ENCODE measurements around the gene ZBTB21. TPM values are rescaled to one million over a fixed set of nuclear protein-coding genes. Genes with fewer than 3 reads are reported as not detected.
A peak's percentile ranks its signal among the peaks of the same experiment; 100 is the strongest.

The ZBTB21 gene
- total RNA-seq, 1 experiment from 2014 or later, result 18.1 TPM

DNA sequence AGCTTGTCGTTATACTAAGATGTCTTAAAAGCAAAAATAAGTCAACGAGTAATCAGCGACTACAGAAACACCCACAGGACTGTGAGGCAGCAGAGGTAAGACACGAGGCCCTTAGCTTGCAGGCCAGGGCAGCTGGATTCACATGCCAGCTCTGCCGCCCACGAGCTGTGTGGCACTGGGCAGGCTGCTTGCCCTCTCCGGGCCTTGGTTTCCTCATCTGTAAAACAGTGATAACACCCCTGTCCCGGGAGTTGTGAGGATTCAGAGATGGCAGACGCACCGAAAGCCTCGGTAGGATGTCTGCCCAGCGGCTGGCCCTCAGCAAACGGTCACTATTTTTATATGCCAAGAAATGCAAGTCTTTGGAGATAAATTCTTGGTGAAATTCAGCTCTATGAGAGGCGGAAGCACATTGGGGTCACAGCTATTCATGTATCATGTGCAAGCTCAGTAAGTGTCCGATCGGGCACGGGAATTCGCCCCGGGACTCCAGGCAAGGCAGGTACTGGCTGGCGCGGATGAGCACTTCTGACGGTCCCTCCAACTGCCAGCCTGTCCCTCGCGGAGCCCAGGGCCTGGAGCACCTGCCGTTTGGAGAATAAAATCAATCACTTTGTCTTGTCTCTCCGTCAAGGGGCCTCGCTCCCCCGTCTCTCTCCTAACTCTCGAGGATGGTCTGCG lies 57.5 kb downstream of the ZBTB21 start:
- TF ChIP-seq, protein P1, sequence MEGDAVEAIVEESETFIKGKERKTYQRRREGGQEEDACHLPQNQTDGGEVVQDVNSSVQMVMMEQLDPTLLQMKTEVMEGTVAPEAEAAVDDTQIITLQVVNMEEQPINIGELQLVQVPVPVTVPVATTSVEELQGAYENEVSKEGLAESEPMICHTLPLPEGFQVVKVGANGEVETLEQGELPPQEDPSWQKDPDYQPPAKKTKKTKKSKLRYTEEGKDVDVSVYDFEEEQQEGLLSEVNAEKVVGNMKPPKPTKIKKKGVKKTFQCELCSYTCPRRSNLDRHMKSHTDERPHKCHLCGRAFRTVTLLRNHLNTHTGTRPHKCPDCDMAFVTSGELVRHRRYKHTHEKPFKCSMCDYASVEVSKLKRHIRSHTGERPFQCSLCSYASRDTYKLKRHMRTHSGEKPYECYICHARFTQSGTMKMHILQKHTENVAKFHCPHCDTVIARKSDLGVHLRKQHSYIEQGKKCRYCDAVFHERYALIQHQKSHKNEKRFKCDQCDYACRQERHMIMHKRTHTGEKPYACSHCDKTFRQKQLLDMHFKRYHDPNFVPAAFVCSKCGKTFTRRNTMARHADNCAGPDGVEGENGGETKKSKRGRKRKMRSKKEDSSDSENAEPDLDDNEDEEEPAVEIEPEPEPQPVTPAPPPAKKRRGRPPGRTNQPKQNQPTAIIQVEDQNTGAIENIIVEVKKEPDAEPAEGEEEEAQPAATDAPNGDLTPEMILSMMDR (conservative IDR thresholded peaks at IDR 0.05), result no peak
- peaks cover 16% of the 10 kb centered on the region for H3K23me2 ChIP-seq (ENCODE audit: insufficient read length, low read depth, low read length, poor library complexity, severe bottlenecking)
- H3K36me3 Mint-ChIP-seq (ENCODE audit: insufficient read depth in 1 of 3, low read depth in 3 of 3), result peaks cover 0 to 5% (median 3%) of the 10 kb centered on the region in 3 experiments; a peak in 4 of 7 replicates
- no peak overlapping the region for H2BK120ac ChIP-seq (ENCODE audit: low read depth, low read length, poor library complexity, severe bottlenecking)
- no peak overlapping the region for H3K18ac ChIP-seq (ENCODE audit: insufficient read length, low read depth, low read length)
- no peak overlapping the region for H3K27ac Mint-ChIP-seq
- peak overlapping the region; percentile 24; the same call in 1 of the 2 replicates for H3K14ac ChIP-seq (ENCODE audit: insufficient read depth, low read length)
- WGBS (ENCODE audit: extremely low coverage, insufficient read length, low lambda C conversion rate), result no CpG with 5 or more reads among the region's 30 CpGs
- H4K91ac ChIP-seq (ENCODE audit: insufficient read length, low read depth, low read length), result no peak overlapping the region
- H3K27me3 ChIP-seq (ENCODE audit: insufficient read depth, low read length), result peaks cover 7% of the 10 kb centered on the region; the same call in 1 of the 2 replicates
- peak overlapping the region; percentile 68 to 78 for H3K4me3 Mint-ChIP-seq
- H3K23ac ChIP-seq (ENCODE audit: insufficient read length, low read depth, low read length), result no peak overlapping the region
- no peak overlapping the region for H2BK15ac ChIP-seq (ENCODE audit: low read depth, low read length)
- peak overlapping the region; percentile 64 for H3K4me2 ChIP-seq (ENCODE audit: insufficient read depth, insufficient read length, low read length)
- DNase-seq, result no peak
- H3K4me1 ChIP-seq (ENCODE audit: insufficient read depth, low read length), result peaks cover 5% of the 10 kb centered on the region; the same call in 1 of the 2 replicates
- H3T11ph ChIP-seq (ENCODE audit: low read length), result no peak overlapping the region
- no peaks in the 10 kb centered on the region for H3K9me3 ChIP-seq (ENCODE audit: control insufficient read depth, low read depth, low read length)
- H3K79me2 ChIP-seq (ENCODE audit: insufficient read depth, low read length), result no peaks in the 10 kb centered on the region
- no peak overlapping the region for H2BK12ac ChIP-seq (ENCODE audit: insufficient read length, low read depth, low read length)
- H3K9ac ChIP-seq (ENCODE audit: extremely low read depth, insufficient read length, low read length), result no peak overlapping the region
- no peak overlapping the region for H4K8ac ChIP-seq (replicated peaks; ENCODE audit: insufficient read length, low read depth, low read length)
- H3K79me1 ChIP-seq (ENCODE audit: insufficient read depth, low read depth, low read length, poor library complexity, severe bottlenecking), result no peaks in the 10 kb centered on the region
- H4K5ac ChIP-seq (ENCODE audit: insufficient read length, low read depth, low read length), result no peak overlapping the region
- no peak overlapping the region for H3K4ac ChIP-seq (ENCODE audit: low read depth, low read length)
- H2BK20ac ChIP-seq (ENCODE audit: low read depth, low read length, poor library complexity, severe bottlenecking), result no peak overlapping the region
- peaks cover 38 to 43% of the 10 kb centered on the region in 2 experiments for H3K4me1 Mint-ChIP-seq
- H2BK5ac ChIP-seq (ENCODE audit: insufficient read length, low read length), result no peak overlapping the region
- H2AFZ ChIP-seq (ENCODE audit: low read length), result no peak overlapping the region
- peaks cover 28% of the 10 kb centered on the region for H3K27me3 Mint-ChIP-seq (ENCODE audit: low read depth)
- no peaks in the 10 kb centered on the region; a peak in 2 of 5 replicates for H3K9me3 Mint-ChIP-seq
- H3K27ac ChIP-seq (ENCODE audit: insufficient read length, low read depth, low read length), result no peak overlapping the region
- no peak overlapping the region for H2AK5ac ChIP-seq (ENCODE audit: insufficient read length, low read length)
- no peaks in the 10 kb centered on the region for H4K20me1 ChIP-seq (ENCODE audit: control insufficient read depth, insufficient read depth, insufficient read length)
- no peak overlapping the region for H3K56ac ChIP-seq (ENCODE audit: insufficient read length, low read depth, low read length)
